Calu3 (cell line): Measurements from ENCODE around the gene CNOT10. TPM values are rescaled to one million over a fixed set of nuclear protein-coding genes. Genes with fewer than 3 reads are reported as not detected.
"Not testable (repeated sequence)": the region's sequence is repeated elsewhere in the genome, so short reads cannot be mapped to it uniquely, and the experiment has no call there.

Source experiments
- BruUV-seq: library from RNA; stranded (reverse); fragments of 400-500 nt; replicated peaks from 2 replicates; lab custom pipeline; 2021; lab: Mats Ljungman, UMichigan
- CTCF ChIA-PET: fragments of 300-600 bp; sonication (Branson Sonifier 250); formaldehyde crosslinking; loops from one replicate; lab custom pipeline; 2022; ENCODE audit warnings: antibody characterized with exemption; lab: Charles Lee
- DNase-seq: peaks from one replicate; pipeline ENCODE4 v3.0.0; 2022
- H3K27ac Mint-ChIP-seq: one replicate; pipeline ENCODE4 v1.8.0; 2022; ENCODE audit warnings: mixed read lengths; ENCODE audit not compliant: unreplicated experiment
- H3K27me3 Mint-ChIP-seq: one replicate; pipeline ENCODE4 v1.8.0; 2022; ENCODE audit warnings: mixed read lengths; ENCODE audit not compliant: unreplicated experiment
- H3K36me3 Mint-ChIP-seq: one replicate; pipeline ENCODE4 v1.8.0; 2022; ENCODE audit warnings: mild to moderate bottlenecking, moderate library complexity, mixed read lengths; ENCODE audit not compliant: insufficient read depth, unreplicated experiment
- H3K4me1 Mint-ChIP-seq: one replicate; pipeline ENCODE4 v1.8.0; 2022; ENCODE audit warnings: mild to moderate bottlenecking, low read depth, mixed read lengths; ENCODE audit not compliant: unreplicated experiment
- H3K4me3 Mint-ChIP-seq: one replicate; pipeline ENCODE4 v1.8.0; 2022; ENCODE audit warnings: mild to moderate bottlenecking, low read depth, moderate library complexity, mixed read lengths; ENCODE audit not compliant: unreplicated experiment
- H3K9me3 Mint-ChIP-seq: one replicate; pipeline ENCODE4 v1.8.0; 2022; ENCODE audit warnings: low read depth, mixed read lengths; ENCODE audit not compliant: unreplicated experiment
- intact Hi-C: fragments of 100-400 bp; cut with micrococcal nuclease; formaldehyde crosslinking; loops from one replicate; pipeline ENCODE4 v1.10.0; 2022; ENCODE audit not compliant: unreplicated experiment
- total RNA-seq: library from RNA; stranded (reverse); gene quantifications from 2 replicates; pipeline ENCODE4 v1.2.3, GENCODE V29; 2022
- TF ChIP-seq, protein P1 (sequence below): fragments of 200-600 bp; IDR thresholded peaks from one replicate; pipeline ENCODE4 v1.8.0; 2022; ENCODE audit warnings: antibody characterized with exemption; ENCODE audit not compliant: unreplicated experiment

The CNOT10 gene
- total RNA-seq, 1 experiment from 2014 or later, result 41.4 TPM

DNA sequence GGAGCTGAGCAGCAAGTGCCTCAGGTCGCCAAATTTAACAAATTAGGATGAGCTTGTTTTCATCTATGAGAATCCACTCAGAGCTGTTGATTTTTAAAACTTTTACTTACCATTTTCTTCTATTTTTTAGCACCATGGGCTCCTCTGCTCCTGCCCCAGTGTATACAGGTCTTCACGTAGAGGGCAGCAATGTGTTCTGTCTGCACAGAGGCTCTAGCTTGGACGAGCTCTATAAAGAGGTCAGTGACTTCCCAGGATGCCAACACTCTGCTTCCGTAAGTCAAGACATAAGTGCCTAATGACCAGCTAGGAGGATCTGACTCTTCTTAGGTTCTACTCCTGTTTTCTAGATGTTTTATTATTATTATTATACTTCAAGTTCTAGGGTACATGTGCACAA is 41.2 kb upstream of the CNOT10 start:
- DNase-seq, result no peak
- no peaks in the 10 kb centered on the region for H3K36me3 Mint-ChIP-seq
- intact Hi-C loops, result no loop called here
- no peak overlapping the region for H3K27ac Mint-ChIP-seq
- peaks cover 21% of the 10 kb centered on the region for H3K27me3 Mint-ChIP-seq
- no peaks in the 10 kb centered on the region for H3K9me3 Mint-ChIP-seq
- H3K4me3 Mint-ChIP-seq, result no peak overlapping the region
- BruUV-seq, result no TSS peak
- no peaks in the 10 kb centered on the region for H3K4me1 Mint-ChIP-seq
- TF ChIP-seq, protein P1, sequence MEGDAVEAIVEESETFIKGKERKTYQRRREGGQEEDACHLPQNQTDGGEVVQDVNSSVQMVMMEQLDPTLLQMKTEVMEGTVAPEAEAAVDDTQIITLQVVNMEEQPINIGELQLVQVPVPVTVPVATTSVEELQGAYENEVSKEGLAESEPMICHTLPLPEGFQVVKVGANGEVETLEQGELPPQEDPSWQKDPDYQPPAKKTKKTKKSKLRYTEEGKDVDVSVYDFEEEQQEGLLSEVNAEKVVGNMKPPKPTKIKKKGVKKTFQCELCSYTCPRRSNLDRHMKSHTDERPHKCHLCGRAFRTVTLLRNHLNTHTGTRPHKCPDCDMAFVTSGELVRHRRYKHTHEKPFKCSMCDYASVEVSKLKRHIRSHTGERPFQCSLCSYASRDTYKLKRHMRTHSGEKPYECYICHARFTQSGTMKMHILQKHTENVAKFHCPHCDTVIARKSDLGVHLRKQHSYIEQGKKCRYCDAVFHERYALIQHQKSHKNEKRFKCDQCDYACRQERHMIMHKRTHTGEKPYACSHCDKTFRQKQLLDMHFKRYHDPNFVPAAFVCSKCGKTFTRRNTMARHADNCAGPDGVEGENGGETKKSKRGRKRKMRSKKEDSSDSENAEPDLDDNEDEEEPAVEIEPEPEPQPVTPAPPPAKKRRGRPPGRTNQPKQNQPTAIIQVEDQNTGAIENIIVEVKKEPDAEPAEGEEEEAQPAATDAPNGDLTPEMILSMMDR, result no peak
- CTCF ChIA-PET, result no interaction called here

DNA sequence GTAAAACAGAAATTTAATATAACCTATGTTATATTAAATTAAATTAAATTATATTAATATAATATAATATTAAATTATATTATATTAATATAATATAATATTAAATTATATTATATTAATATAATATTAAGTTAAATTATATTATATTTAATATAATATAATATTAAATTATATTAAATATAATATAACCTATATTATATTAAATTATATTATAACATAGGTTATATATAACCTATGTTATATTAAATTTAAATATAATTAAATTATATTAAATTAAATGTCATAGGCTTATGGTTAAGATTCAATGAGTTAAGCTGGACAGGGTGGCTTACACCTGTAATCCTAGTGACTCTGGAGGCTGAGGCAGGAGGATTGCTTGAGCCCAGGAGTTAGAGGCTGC is 40.6 kb upstream of the CNOT10 start:
- intact Hi-C loops, result no loop called here
- no peaks in the 10 kb centered on the region for H3K9me3 Mint-ChIP-seq
- no peak overlapping the region for H3K27ac Mint-ChIP-seq
- no peaks in the 10 kb centered on the region for H3K36me3 Mint-ChIP-seq
- no peak for DNase-seq
- H3K4me3 Mint-ChIP-seq, result no peak overlapping the region
- TF ChIP-seq, protein P1, result no peak
- CTCF ChIA-PET, result no interaction called here
- H3K27me3 Mint-ChIP-seq, result peaks cover 21% of the 10 kb centered on the region
- H3K4me1 Mint-ChIP-seq, result no peaks in the 10 kb centered on the region
- BruUV-seq, result no TSS peak

DNA sequence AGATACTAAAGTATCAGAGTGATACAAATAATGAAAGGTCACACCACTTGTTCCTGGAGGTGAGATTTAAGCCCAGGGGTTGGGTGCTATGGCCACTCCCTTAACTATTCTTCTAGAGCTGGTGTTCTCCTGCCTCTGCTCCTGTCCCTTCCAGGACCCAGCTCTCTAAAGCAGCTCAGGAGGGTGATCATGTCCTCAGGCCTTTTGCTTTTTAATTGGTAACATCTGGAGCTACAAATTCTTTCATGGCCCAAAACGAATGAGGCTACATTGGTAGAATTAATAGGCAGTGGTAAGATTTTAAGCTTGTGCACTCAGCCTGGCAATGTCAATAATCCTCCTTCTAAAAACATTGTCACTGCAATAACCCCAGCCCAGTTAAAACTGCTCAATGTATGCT is 38.2 kb upstream of the CNOT10 start:
- Mint-ChIP-seq H3K27me3 (no peaks in the 10 kb centered on the region), H3K4me1 (no peaks in the 10 kb centered on the region), H3K36me3 (no peaks in the 10 kb centered on the region), H3K9me3 (no peaks in the 10 kb centered on the region), H3K27ac (no peak overlapping the region), H3K4me3 (no peak overlapping the region)
- intact Hi-C loops, result no loop called here
- CTCF ChIA-PET, result no interaction called here
- TF ChIP-seq, protein P1, result no peak
- no peak for DNase-seq
- BruUV-seq, result no TSS peak

DNA sequence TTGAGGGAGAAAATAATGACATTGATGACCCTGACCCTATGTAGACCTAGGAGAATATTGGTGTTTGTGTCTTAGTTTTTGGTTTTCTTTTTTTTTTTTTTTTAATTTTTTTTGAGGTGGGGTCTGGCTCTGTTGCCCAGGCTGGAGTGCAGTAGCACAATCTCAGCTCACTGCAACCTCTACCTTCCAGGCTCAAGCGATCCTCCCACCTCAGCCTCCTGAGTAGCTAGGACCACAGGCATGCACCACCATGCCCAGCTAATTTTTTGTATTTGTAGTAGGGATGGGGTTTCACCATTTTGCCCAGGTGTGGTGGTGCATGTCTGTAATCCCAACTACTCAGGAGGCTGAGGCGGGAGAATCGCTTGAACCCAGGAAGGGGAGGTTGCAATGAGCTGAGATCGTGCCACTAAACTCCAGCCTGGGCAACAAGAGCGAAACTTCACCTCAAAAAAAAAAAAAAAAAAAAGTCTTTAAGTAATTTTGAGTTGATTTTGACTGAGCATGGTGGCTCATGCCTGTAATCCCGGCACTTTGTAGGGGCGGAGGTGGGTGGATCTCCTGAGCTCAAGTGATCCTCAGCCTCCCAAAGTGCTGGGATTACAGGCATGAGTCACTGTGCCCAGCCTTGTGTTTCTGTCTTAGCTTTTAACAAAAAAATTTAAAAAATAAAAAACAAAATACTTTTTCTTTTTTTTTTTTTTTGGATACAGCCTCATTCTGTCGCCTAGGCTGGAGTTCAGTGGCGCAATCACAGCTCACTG is 32.5 kb upstream of the CNOT10 start:
- H3K9me3 Mint-ChIP-seq, DNase-seq, H3K4me1 Mint-ChIP-seq, H3K4me3 Mint-ChIP-seq, H3K27ac Mint-ChIP-seq, BruUV-seq, H3K36me3 Mint-ChIP-seq, intact Hi-C loops: not testable (repeated sequence)
- CTCF ChIA-PET, result interaction anchor here (0.6 to 0.9 kb wide), 2 partner anchors 21 to 281 kb away, joined by 3 to 6 read pairs; no protein-coding TSS in a partner anchor
- peaks cover 29% of the 10 kb centered on the region for H3K27me3 Mint-ChIP-seq

GRCh38 chr3:32655167-32655566 is 29.8 kb upstream of the CNOT10 start:
- H3K36me3 Mint-ChIP-seq, result no peaks in the 10 kb centered on the region
- no peak overlapping the region for H3K4me3 Mint-ChIP-seq
- no peak for DNase-seq
- BruUV-seq, result no TSS peak
- H3K4me1 Mint-ChIP-seq, result no peaks in the 10 kb centered on the region
- H3K9me3 Mint-ChIP-seq, result no peaks in the 10 kb centered on the region
- intact Hi-C loops, result no loop called here
- peaks cover 45% of the 10 kb centered on the region for H3K27me3 Mint-ChIP-seq
- H3K27ac Mint-ChIP-seq, result no peak overlapping the region
- CTCF ChIA-PET, result no interaction called here
- TF ChIP-seq, protein P1, result no peak
